SK-N-MC (cell line): Measurements from ENCODE around the gene ZNF664.

Experiments
- EZH2 ChIP-seq: fragments of 200-600 bp; sonication (generic); IDR thresholded peaks from one replicate; pipeline ENCODE4 v1.6.1; 2017; ENCODE audit warnings: antibody characterized with exemption
- POLR2AphosphoS5 ChIP-seq: IDR thresholded peaks from 2 replicates; pipeline ENCODE4 v1.6.1; 2012; ENCODE audit warnings: mild to moderate bottlenecking, low read depth, low read length, borderline replicate concordance

DNA sequence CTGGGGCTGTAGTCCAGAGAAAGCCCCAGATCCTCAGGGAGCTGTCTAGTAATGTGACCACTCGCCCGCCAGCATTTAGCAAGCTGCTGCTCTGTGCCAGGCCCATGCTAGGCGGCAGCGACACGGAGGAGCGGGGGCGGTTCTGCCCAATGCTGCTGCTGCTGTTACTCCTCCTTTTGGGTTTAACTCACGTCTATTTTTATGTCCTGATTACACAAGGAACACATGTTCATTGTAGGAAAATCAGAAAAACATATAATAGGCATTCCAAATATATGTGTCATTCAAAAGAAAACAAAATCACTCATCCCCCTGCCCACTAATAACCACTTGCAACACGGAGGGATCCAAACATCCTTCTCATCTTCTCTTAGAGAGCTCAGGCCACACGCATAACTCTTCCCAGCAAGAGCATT lies 30.8 kb upstream of the ZNF664 start:
- TF ChIP-seq POLR2AphosphoS5 (no peak), EZH2 (no peak)
